ENCODE results near the gene PPT2. TPM values are rescaled to one million over a fixed set of nuclear protein-coding genes. Genes with fewer than 3 reads are reported as not detected.

The PPT2 gene
- total and polyA plus RNA-seq, 2 of the 8 experiments (the other 6 are each of a cell fraction or from before 2014, with no cell fraction given), result 24.1 to 39.5 TPM

GRCh38 chr6:32158052-32158451 is 4.1 kb downstream of the PPT2 start:
- Histone ChIP-seq H4K91ac (replicated peaks; ENCODE audit: insufficient read length, low read length) (no peak overlapping the region), H3K27me3 (replicated peaks in 1 of 4; ENCODE audit: control insufficient read depth in 3 of 4, extremely low read depth in 1 of 4, insufficient read depth in 3 of 4, low read length in 3 of 4) (peaks cover 0 to 1% (median under 1%) of the 10 kb centered on the region in 4 experiments; a peak in 2 of 7 replicates), H3K79me1 (ENCODE audit: low read depth, low read length) (0 out of 2 replicates have a peak, but pooled peaks cover 3% of the 10 kb centered on the region), H3K27ac (ENCODE audit: low read depth, low read length) (no peak overlapping the region), H3K23ac (ENCODE audit: insufficient read length) (no peak overlapping the region), H3K4me2 (ENCODE audit: insufficient read depth in 1 of 2, low read depth in 2 of 2, low read length in 2 of 2) (no peak overlapping the region), H3K9ac (replicated peaks in 1 of 4; ENCODE audit: extremely low read depth in 1 of 4, low read depth in 3 of 4, low read length in 3 of 4) (no peak overlapping the region), H3K23me2 (ENCODE audit: low read depth, low read length) (peaks cover 11% of the 10 kb centered on the region), H4K20me1 (replicated peaks in 1 of 2; ENCODE audit: control insufficient read depth in 1 of 2, insufficient read depth in 2 of 2, low read length in 2 of 2) (peaks cover 0 to 2% of the 10 kb centered on the region in 2 experiments), H3K14ac (ENCODE audit: insufficient read length) (no peak overlapping the region), H4K8ac (ENCODE audit: extremely low read depth, insufficient read depth, low read length) (no peak overlapping the region), H3K79me2 (ENCODE audit: control insufficient read depth in 1 of 2, insufficient read depth in 2 of 2, low read length in 2 of 2) (peaks cover 0 to 5% of the 10 kb centered on the region in 2 experiments; a peak in 1 of 4 replicates), H3K36me3 (ENCODE audit: control insufficient read depth in 2 of 4, insufficient read depth in 4 of 4, low read length in 3 of 4) (peaks cover 4 to 14% (median 10%) of the 10 kb centered on the region in 4 experiments; a peak in 6 of 8 replicates), H2BK5ac (ENCODE audit: low read depth, low read length) (no peak overlapping the region), H3K56ac (replicated peaks; ENCODE audit: insufficient read length, low read depth, low read length) (no peak overlapping the region), H3K18ac (ENCODE audit: extremely low read depth, low read length) (no peak overlapping the region), H2BK12ac (ENCODE audit: low read depth, low read length) (no peak overlapping the region), H3K4me1 (replicated peaks in 1 of 4; ENCODE audit: control insufficient read depth in 3 of 4, insufficient read depth in 4 of 4, low read length in 3 of 4) (peaks cover 0 to 5% (median 3%) of the 10 kb centered on the region in 4 experiments), H3K9me3 (ENCODE audit: insufficient read depth in 2 of 2, low read depth in 1 of 2, low read length in 1 of 2) (no peaks in the 10 kb centered on the region), H4K5ac (ENCODE audit: insufficient read length, low read depth, low read length) (no peak overlapping the region), H3K4ac (replicated peaks; ENCODE audit: insufficient read length, low read depth, low read length) (no peak overlapping the region), H2BK120ac (replicated peaks; ENCODE audit: low read depth, low read length) (no peak overlapping the region), H2BK15ac (ENCODE audit: low read length) (no peak overlapping the region), H3K4me3 (ENCODE audit: extremely low read depth in 1 of 4, insufficient read depth in 2 of 4, low read depth in 3 of 4, low read length in 4 of 4) (no peak overlapping the region), H2AFZ (ENCODE audit: low read length) (no peak overlapping the region), H2BK20ac (ENCODE audit: low read length) (no peak overlapping the region), H2AK5ac (ENCODE audit: low read depth, low read length) (no peak overlapping the region)
- POLR2A ChIA-PET (ENCODE audit: partially characterized antibody), result interaction anchor here (0.8 to 1.6 kb wide), 4 partner anchors 12 to 39 kb away, joined by 3 to 4 read pairs (median 3); partner anchors contain the start of gene AGPAT1
- no peak for FAIRE-seq
- CTCF ChIA-PET (ENCODE audit: partially characterized antibody), result interaction anchor here (1.6 to 2.9 kb wide), 2 partner anchors 9 to 40 kb away, joined by 11 to 19 read pairs; no protein-coding TSS in a partner anchor
- DNase-seq (ENCODE audit: low read depth in 1 of 2, low spot score in 2 of 2), result no peak
- TF ChIP-seq CTCF (IDR thresholded peaks at IDR 0.05; ENCODE audit: control extremely low read depth in 1 of 3, insufficient read depth in 1 of 3, low read depth in 1 of 3, low read length in 3 of 3) (no peak), RFX5 (IDR thresholded peaks at IDR 0.05; ENCODE audit: borderline replicate concordance, low read depth, low read length) (no peak), GTF2F1 (IDR thresholded peaks at IDR 0.05; ENCODE audit: borderline replicate concordance, low read depth, low read length) (no peak), HDAC2 (IDR thresholded peaks at IDR 0.05; ENCODE audit: borderline replicate concordance in 1 of 2, low read depth in 2 of 2, low read length in 2 of 2) (no peak), FOSL1 (IDR thresholded peaks at IDR 0.05; ENCODE audit: insufficient read depth, low read depth, low read length) (no peak), RBBP5 (IDR thresholded peaks at IDR 0.05; ENCODE audit: borderline replicate concordance, low read depth, low read length) (no peak), ASH2L (IDR thresholded peaks at IDR 0.05; ENCODE audit: low read length) (no peak), MAX (IDR thresholded peaks at IDR 0.05) (no peak), GABPA (IDR thresholded peaks at IDR 0.05; ENCODE audit: borderline replicate concordance, insufficient read depth, low read length) (no peak), YY1 (IDR thresholded peaks at IDR 0.05; ENCODE audit: low read depth, low read length) (no peak), CREB1 (IDR thresholded peaks at IDR 0.05) (no peak), SUZ12 (IDR thresholded peaks at IDR 0.05; ENCODE audit: low read length) (no peak)

Data from H1 (cell line).